Stomach (tissue), 9 donors: ENCODE measurements around the gene FGGY. TPM values are rescaled to one million over a fixed set of nuclear protein-coding genes. Genes with fewer than 3 reads are reported as not detected.
"Not testable (repeated sequence)": the region's sequence is repeated elsewhere in the genome, so short reads cannot be mapped to it uniquely, and the experiment has no call there.

Experiments
- DNase-seq, 2 donors: peaks; one replicate each; pipeline versions ENCODE4 v3.0.0 to v3.0.0-alpha.2; 2013 to 2019
- H3K27ac ChIP-seq, 5 donors: fragments of 200-600 bp in 4 of 5; sonication (generic) in 4 of 5; one replicate each; pipeline ENCODE4 v1.5.1; 2013 to 2019; ENCODE audit warnings: mild to moderate bottlenecking in 1 of 5, moderate library complexity in 1 of 5
- H3K27me3 ChIP-seq, 3 donors: fragments of 200-600 bp; sonication (generic); one replicate each; pipeline ENCODE4 v1.5.1; 2017 to 2019; ENCODE audit warnings: mixed run types in 1 of 3
- H3K36me3 ChIP-seq, 4 donors: fragments of 200-600 bp; sonication (generic); 1 replicate in 3 of 4; 2 replicates in 1 of 4; pipeline ENCODE4 v1.5.1; 2016 to 2019
- H3K4me1 ChIP-seq, 4 donors: fragments of 200-600 bp; sonication (generic); one replicate each; pipeline ENCODE4 v1.5.1; 2016 to 2019
- H3K4me3 ChIP-seq, 4 donors: fragments of 200-600 bp; sonication (generic) in 3 of 4; one replicate each; pipeline ENCODE4 v1.5.1; 2016 to 2019; ENCODE audit warnings: mild to moderate bottlenecking in 1 of 4
- H3K9me3 ChIP-seq, 4 donors: fragments of 200-600 bp; sonication (generic); one replicate each; pipeline ENCODE4 v1.5.1; 2016 to 2019
- CTCF ChIP-seq, 7 experiments: fragments of 450-650 bp in 4 of 7; fragments of 200-600 bp in 3 of 7; sonication (generic) in 3 of 7; IDR thresholded peaks; one replicate each; pipeline ENCODE4 v1.5.1; 2016 to 2019; ENCODE audit warnings: antibody characterized with exemption in 7 of 7, control low read depth in 2 of 7, mild to moderate bottlenecking in 1 of 7
- EP300 ChIP-seq: sonication (generic); formaldehyde crosslinking; IDR thresholded peaks from one replicate; pipeline ENCODE4 v1.6.1; 2017; ENCODE audit warnings: antibody characterized with exemption
- POLR2A ChIP-seq, 4 donors: fragments of 450-650 bp; IDR thresholded peaks; one replicate each; pipeline ENCODE4 v1.6.1; 2016; ENCODE audit warnings: antibody characterized with exemption in 4 of 4, control low read depth in 2 of 4, mild to moderate bottlenecking in 1 of 4, moderate library complexity in 1 of 4
- POLR2AphosphoS5 ChIP-seq, 3 donors: sonication (generic); formaldehyde crosslinking; IDR thresholded peaks; one replicate each; pipeline ENCODE4 v1.6.1; 2016; ENCODE audit warnings: antibody characterized with exemption in 3 of 3
- WGBS, 5 donors: extraction: QIAGEN DNeasy Blood & Tissue Kit in 3 of 5; methylation state at CpG; one replicate each; pipeline versions ENCODE4 v1.1.5 to v1.1.7; 2013 to 2018; 5-methylcytosine and 5-hydroxymethylcytosine counted together
- intact Hi-C: fragments of 100-400 bp; cut with DNase I; formaldehyde crosslinking; loops from one replicate; pipeline ENCODE4 v1.15.1; 2023; ENCODE audit warnings: low total_unique reads
- polyA plus RNA-seq, 3 donors: library from polyadenylated mRNA; stranded (reverse); fragments of 200-250 nt; gene quantifications; one replicate each; pipeline ENCODE4 v1.2.3, GENCODE V29; 2013
- total RNA-seq, 5 donors: library from RNA; depleted of rRNA; stranded (reverse); fragments of >200 nt; gene quantifications; one replicate each; pipeline versions ENCODE4 v1.1.0 to v1.2.3, GENCODE V29; 2014 to 2016
- donor health status: healthy with polysubstance abuse.
- donor health status: Bipolar disorder and iron deficiency.
- donor health status: healthy.

FGGY gene
- total and polyA plus RNA-seq, 8 donors: 6.2 to 40.6 (median 10.8) TPM

GRCh38 chr1:59487335-59488031 is 190.6 kb downstream of the FGGY start:
- H3K27ac ChIP-seq: no peak overlapping the region
- intact Hi-C loops: no loop called here
- H3K4me3 ChIP-seq: no peak overlapping the region
- DNase-seq: no peak
- TF ChIP-seq POLR2AphosphoS5 (IDR thresholded peaks at IDR 0.05): no peak
- no peak for TF ChIP-seq POLR2A (IDR thresholded peaks at IDR 0.05)
- no peak for TF ChIP-seq CTCF (IDR thresholded peaks at IDR 0.05)
- TF ChIP-seq EP300: no peak
- H3K36me3 ChIP-seq: no peaks in the 10 kb centered on the region
- WGBS, 5 donors: 60 to 95% (median 82%) methylated on average over 2 of the region's 2 CpGs
- no peaks in the 10 kb centered on the region for H3K9me3 ChIP-seq
- H3K27me3 ChIP-seq: no peaks in the 10 kb centered on the region
- peaks cover 0 to 16% (median 0%) of the 10 kb centered on the region in 4 donors for H3K4me1 ChIP-seq

GRCh38 chr1:59492500-59492899 is 195.6 kb downstream of the FGGY start:
- H3K4me1 ChIP-seq: peaks cover 0 to 4% (median 0%) of the 10 kb centered on the region in 4 donors
- TF ChIP-seq CTCF (IDR thresholded peaks at IDR 0.05): no peak
- no peak for TF ChIP-seq EP300
- TF ChIP-seq POLR2A (IDR thresholded peaks at IDR 0.05): no peak
- no peak for TF ChIP-seq POLR2AphosphoS5 (IDR thresholded peaks at IDR 0.05)
- WGBS, 5 donors: 57 to 82% (median 77%) methylated on average over 1 of the region's 1 CpG

GRCh38 chr1:59494145-59494833 is 197.4 kb downstream of the FGGY start:
- TF ChIP-seq EP300: no peak
- no peak for TF ChIP-seq POLR2A (IDR thresholded peaks at IDR 0.05)
- TF ChIP-seq CTCF (IDR thresholded peaks at IDR 0.05): no peak
- TF ChIP-seq POLR2AphosphoS5 (IDR thresholded peaks at IDR 0.05): no peak
- no peak overlapping the region for H3K4me3 ChIP-seq
- H3K27ac ChIP-seq: no peak overlapping the region
- intact Hi-C loops: no loop called here
- peaks cover 0 to 10% (median 6%) of the 10 kb centered on the region in 4 donors for H3K4me1 ChIP-seq
- H3K36me3 ChIP-seq: no peaks in the 10 kb centered on the region
- H3K27me3 ChIP-seq: no peaks in the 10 kb centered on the region
- H3K9me3 ChIP-seq: peaks cover 0 to 5% (median 0%) of the 10 kb centered on the region in 4 donors
- no peak for DNase-seq

More at GRCh38 chr1:59492500-59492899, 195.6 kb downstream of the FGGY start:
- H3K4me3 ChIP-seq: no peak overlapping the region
- no peaks in the 10 kb centered on the region for H3K27me3 ChIP-seq
- no peak overlapping the region for H3K27ac ChIP-seq
- intact Hi-C loops: no loop called here
- H3K9me3 ChIP-seq: peaks cover 0 to 5% (median 0%) of the 10 kb centered on the region in 4 donors
- H3K36me3 ChIP-seq: no peaks in the 10 kb centered on the region
- DNase-seq: no peak

- H3K9me3 ChIP-seq, H3K4me3 ChIP-seq, H3K36me3 ChIP-seq, DNase-seq, H3K27me3 ChIP-seq, H3K27ac ChIP-seq, intact Hi-C loops: not testable (repeated sequence)
- 96 to 100% (median 99%) methylated on average over 2 of the region's 2 CpGs for WGBS, 5 donors
- H3K4me1 ChIP-seq: peaks cover 6 to 21% (median 14%) of the 10 kb centered on the region in 4 donors
Observed at GRCh38 chr1:59496156-59496555, 199.3 kb downstream of the FGGY start.

GRCh38 chr1:59497616-59498015 is 200.7 kb downstream of the FGGY start:
- no peak for DNase-seq
- Histone ChIP-seq H3K4me1 (peaks cover 6 to 21% (median 14%) of the 10 kb centered on the region in 4 donors), H3K9me3 (peaks cover 0 to 5% (median 0%) of the 10 kb centered on the region in 4 donors), H3K36me3 (no peaks in the 10 kb centered on the region), H3K4me3 (no peak overlapping the region), H3K27ac (peak overlapping the region in 1 of 5 donors; percentile 10), H3K27me3 (no peaks in the 10 kb centered on the region)
- TF ChIP-seq POLR2A (IDR thresholded peaks at IDR 0.05): no peak
- TF ChIP-seq CTCF (IDR thresholded peaks at IDR 0.05): no peak
- TF ChIP-seq EP300: no peak
- TF ChIP-seq POLR2AphosphoS5 (IDR thresholded peaks at IDR 0.05): no peak
- intact Hi-C loops: no loop called here
- 85 to 91% (median 88%) methylated on average over 7 of the region's 7 CpGs for WGBS, 5 donors
